ENCODE data around the gene NMBR. TPM values are rescaled to one million over a fixed set of nuclear protein-coding genes. Genes with fewer than 3 reads are reported as not detected.
"Not testable (repeated sequence)": the region's sequence is repeated elsewhere in the genome, so short reads cannot be mapped to it uniquely, and the experiment has no call there.

The NMBR gene
- total RNA-seq, 1 donor from 2014 or later, result not detected

DNA sequence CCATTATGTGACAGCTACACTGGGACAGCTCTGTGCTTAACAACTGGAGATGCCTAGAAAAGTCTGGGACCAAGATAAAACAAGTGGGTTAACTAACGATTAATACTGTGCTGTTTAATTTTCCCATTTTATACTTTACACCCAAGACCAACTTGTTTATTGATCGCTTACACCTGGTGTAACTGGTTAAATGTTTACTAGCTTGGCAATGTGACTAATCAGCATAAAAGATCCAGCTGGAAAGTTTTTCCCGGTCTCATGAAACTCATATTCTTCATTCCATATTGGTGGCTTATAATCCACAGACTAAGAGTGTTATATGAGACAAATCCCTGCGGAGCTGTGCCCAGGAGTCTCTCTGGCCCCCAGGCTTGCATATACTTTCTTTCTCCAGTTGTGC is 115.9 kb downstream of the NMBR start:
- no peaks in the 10 kb centered on the region for H3K9me3 ChIP-seq
- ATAC-seq (no peak), DNase-seq (no peak)
- H3K27me3 ChIP-seq, result no peaks in the 10 kb centered on the region
- TF ChIP-seq, protein P1, sequence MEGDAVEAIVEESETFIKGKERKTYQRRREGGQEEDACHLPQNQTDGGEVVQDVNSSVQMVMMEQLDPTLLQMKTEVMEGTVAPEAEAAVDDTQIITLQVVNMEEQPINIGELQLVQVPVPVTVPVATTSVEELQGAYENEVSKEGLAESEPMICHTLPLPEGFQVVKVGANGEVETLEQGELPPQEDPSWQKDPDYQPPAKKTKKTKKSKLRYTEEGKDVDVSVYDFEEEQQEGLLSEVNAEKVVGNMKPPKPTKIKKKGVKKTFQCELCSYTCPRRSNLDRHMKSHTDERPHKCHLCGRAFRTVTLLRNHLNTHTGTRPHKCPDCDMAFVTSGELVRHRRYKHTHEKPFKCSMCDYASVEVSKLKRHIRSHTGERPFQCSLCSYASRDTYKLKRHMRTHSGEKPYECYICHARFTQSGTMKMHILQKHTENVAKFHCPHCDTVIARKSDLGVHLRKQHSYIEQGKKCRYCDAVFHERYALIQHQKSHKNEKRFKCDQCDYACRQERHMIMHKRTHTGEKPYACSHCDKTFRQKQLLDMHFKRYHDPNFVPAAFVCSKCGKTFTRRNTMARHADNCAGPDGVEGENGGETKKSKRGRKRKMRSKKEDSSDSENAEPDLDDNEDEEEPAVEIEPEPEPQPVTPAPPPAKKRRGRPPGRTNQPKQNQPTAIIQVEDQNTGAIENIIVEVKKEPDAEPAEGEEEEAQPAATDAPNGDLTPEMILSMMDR (IDR thresholded peaks at IDR 0.05), result no peak
- no peak overlapping the region for H3K4me3 ChIP-seq
- intact Hi-C loops (cut with DNase I), result no loop called here
- H3K27ac ChIP-seq, result no peak overlapping the region
- H3K4me1 ChIP-seq, result no peaks in the 10 kb centered on the region
- no peaks in the 10 kb centered on the region for H3K36me3 ChIP-seq

DNA sequence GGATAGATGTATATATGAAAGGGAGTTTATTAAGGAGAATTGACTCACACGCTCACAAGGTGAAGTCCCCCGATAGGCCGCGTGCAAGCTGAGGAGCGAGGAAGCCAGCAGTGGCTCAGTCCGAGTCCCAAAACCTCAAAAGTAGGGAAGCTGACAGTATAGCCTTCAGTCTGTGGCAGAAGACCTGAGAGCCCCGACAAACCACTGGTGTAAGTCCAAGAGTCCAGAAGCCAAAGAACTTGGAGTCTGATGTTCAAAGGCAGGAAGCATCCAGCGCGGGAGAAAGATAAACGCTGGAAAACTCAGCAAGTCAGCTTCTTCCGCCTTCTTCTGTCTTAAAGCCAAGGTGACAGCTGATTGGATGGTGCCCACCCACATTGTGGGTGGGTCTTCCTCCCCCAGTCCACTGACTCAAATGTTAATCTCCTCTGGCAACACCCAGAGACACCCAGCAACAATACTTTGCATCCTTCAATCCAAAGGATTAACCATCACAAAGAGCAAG is 116.8 kb downstream of the NMBR start:
- TF ChIP-seq, protein P1 (IDR thresholded peaks at IDR 0.05), result no peak
- DNase-seq (no peak), ATAC-seq (no peak)
- no peaks in the 10 kb centered on the region for H3K36me3 ChIP-seq
- no peak overlapping the region for H3K27ac ChIP-seq
- intact Hi-C loops (cut with DNase I), result no loop called here
- H3K4me1 ChIP-seq, result no peaks in the 10 kb centered on the region
- no peaks in the 10 kb centered on the region for H3K9me3 ChIP-seq
- no peak overlapping the region for H3K4me3 ChIP-seq
- H3K27me3 ChIP-seq, result no peaks in the 10 kb centered on the region

DNA sequence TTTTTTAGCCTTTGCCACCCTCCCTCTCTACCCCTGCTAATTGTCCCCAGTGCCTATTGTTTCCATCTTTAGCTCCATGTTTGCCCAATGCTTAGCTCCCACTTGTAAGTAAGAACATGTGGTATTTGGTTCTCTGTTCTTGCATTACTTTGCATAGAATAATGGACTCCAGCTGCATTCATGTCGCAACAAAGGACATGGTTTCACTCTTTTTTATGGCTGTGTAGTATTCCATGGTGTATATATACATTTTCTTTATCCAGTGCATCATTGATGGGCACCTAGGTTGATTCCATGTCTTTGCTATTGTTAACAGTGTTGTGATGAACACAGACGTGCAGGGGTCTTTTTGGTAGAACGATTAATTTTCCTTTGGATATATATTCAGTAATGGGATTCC is 118.4 kb downstream of the NMBR start:
- TF ChIP-seq, protein P1 (IDR thresholded peaks at IDR 0.05), result no peak
- intact Hi-C loops (cut with DNase I), result no loop called here
- H3K4me1 ChIP-seq, result no peaks in the 10 kb centered on the region
- no peak overlapping the region for H3K4me3 ChIP-seq
- no peak for DNase-seq
- H3K27ac ChIP-seq, result no peak overlapping the region
- H3K36me3 ChIP-seq, result no peaks in the 10 kb centered on the region
- no peaks in the 10 kb centered on the region for H3K9me3 ChIP-seq
- H3K27me3 ChIP-seq, result no peaks in the 10 kb centered on the region
- no peak for ATAC-seq

DNA sequence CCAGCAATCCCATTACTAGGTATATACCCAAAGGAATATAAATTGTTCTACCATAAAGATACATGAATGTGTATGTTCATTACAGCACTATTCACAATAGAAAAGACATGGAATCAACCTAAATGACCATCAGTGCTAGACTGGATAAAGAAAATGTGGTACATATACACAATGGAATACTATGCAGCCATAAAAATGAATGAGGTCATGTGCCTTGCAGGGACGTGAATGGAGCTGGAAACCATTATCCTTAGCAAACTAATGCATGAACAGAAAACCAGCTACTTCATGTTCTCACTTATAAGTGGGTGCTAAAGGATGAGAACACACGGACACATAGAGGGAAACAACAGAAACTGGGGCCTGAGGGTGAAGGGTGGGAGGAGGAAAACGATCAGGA is 119.1 kb downstream of the NMBR start:
- intact Hi-C loops (cut with DNase I); ATAC-seq; H3K27me3 ChIP-seq; H3K36me3 ChIP-seq; DNase-seq; H3K27ac ChIP-seq; H3K4me3 ChIP-seq; H3K9me3 ChIP-seq; H3K4me1 ChIP-seq: not testable (repeated sequence)

DNA sequence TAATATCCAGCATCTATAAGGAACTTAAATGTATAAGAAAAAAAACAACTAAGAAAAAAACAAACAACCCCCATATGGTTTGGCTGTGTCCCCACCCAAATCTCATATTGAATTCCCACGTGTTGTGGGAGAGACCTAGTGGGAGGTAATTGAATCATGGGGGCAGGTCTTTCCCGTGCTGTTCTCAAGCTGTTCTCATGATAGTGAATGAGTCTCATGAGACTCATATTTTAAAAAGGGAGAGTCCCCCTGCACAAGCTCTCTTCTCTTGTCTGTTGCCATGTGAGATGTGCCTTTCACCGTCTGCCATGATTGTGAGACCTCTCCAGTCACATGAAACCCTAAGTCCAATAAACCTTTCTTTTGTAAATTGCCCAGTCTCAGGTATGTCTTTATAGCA is 119.8 kb downstream of the NMBR start:
- no peak for DNase-seq
- H3K36me3 ChIP-seq, result no peaks in the 10 kb centered on the region
- intact Hi-C loops (cut with DNase I), result no loop called here
- TF ChIP-seq, protein P1 (IDR thresholded peaks at IDR 0.05), result no peak
- no peaks in the 10 kb centered on the region for H3K4me1 ChIP-seq
- H3K27me3 ChIP-seq, result no peaks in the 10 kb centered on the region
- no peak overlapping the region for H3K27ac ChIP-seq
- no peak for ATAC-seq
- H3K9me3 ChIP-seq, result no peaks in the 10 kb centered on the region
- no peak overlapping the region for H3K4me3 ChIP-seq

DNA sequence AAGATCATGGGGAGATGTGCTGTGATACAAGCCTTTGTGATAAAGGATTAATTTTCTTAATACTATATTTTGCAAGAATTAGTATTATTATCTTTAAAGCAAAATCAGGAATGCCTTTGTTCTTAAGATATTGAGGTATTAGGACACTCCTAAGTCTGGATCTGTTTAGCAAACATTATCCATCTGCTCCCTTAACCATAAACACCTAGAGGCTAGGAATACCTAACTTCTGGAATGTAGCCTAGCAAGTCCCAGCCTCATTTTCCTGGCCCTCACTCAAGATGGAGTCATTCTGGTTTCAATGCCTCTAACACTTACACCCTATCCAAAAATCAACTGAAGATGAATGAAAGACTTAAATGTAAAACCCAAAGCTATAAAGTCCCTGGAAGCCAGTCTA is 120.5 kb downstream of the NMBR start:
- intact Hi-C loops (cut with DNase I), result no loop called here
- ATAC-seq (no peak), DNase-seq (no peak)
- Histone ChIP-seq H3K4me1 (no peaks in the 10 kb centered on the region), H3K9me3 (no peaks in the 10 kb centered on the region), H3K36me3 (no peaks in the 10 kb centered on the region), H3K27ac (no peak overlapping the region), H3K4me3 (no peak overlapping the region), H3K27me3 (no peaks in the 10 kb centered on the region)
- TF ChIP-seq, protein P1 (IDR thresholded peaks at IDR 0.05), result no peak

Other genes with a start within 250 kb of the NMBR start
- not detected for gene GJE1, start 14.2 kb downstream of the NMBR start, total RNA-seq
- gene VTA1, start 141 bp upstream of the NMBR start, total RNA-seq, result 31.8 TPM
- gene ADGRG6, start 154.9 kb upstream of the NMBR start, total RNA-seq, result 47.6 TPM